SIG-M5 treated with dmso at 0.1 percent for 504 hours (cell line): Measurements from ENCODE around the gene NEMF.
"Not testable (repeated sequence)": the region's sequence is repeated elsewhere in the genome, so short reads cannot be mapped to it uniquely, and the experiment has no call there.

Source experiments
- DNase-seq: peaks from one replicate; lab custom pipeline; 2025; ENCODE audit not compliant: unreplicated experiment; lab: John Stamatoyannopoulos, UW

The NEMF gene

GRCh38 chr14:49754570-49755097 is 98.0 kb downstream of the NEMF start:
- no peak for DNase-seq

GRCh38 chr14:49746476-49746875 is 106.1 kb downstream of the NEMF start:
- DNase-seq: not testable (repeated sequence)

- DNase-seq: no peak
Measured at GRCh38 chr14:49745191-49745590, 107.4 kb downstream of the NEMF start.

GRCh38 chr14:49735669-49736068 is 116.9 kb downstream of the NEMF start:
- DNase-seq: not testable (repeated sequence)

GRCh38 chr14:49733836-49734235 is 118.8 kb downstream of the NEMF start:
- no peak for DNase-seq

- no peak for DNase-seq
Measured at GRCh38 chr14:49732896-49733295, 119.7 kb downstream of the NEMF start.
